T-cell (primary cell): ENCODE data around the gene PRPF40B. TPM values are rescaled to one million over a fixed set of nuclear protein-coding genes. Genes with fewer than 3 reads are reported as not detected.

Experiments
- ATAC-seq, 4 experiments: fragments of 200-7000 bp in 3 of 4; fragments of 150-1000 bp in 1 of 4; cut with Tn5 transposase; replicated peaks in 1 of 4; 1 replicate in 3 of 4; 2 replicates in 1 of 4; pipeline ENCODE4 v1.10.0; 2021; ENCODE audit warnings: moderate library complexity in 3 of 4, mild to moderate bottlenecking in 2 of 4, moderate number of reproducible peaks in 1 of 4
- CTCF ChIA-PET, 2 donors: fragments of 300-600 bp; sonication (Branson Sonifier 250); formaldehyde crosslinking; loops; one replicate each; lab custom pipeline; 2022; ENCODE audit warnings: antibody characterized with exemption in 2 of 2; lab: Charles Lee
- POLR2A ChIA-PET, 2 donors: fragments of 300-600 bp; sonication (Branson Sonifier 250); formaldehyde crosslinking; loops; one replicate each; lab custom pipeline; 2022; ENCODE audit warnings: antibody characterized with exemption in 2 of 2; lab: Charles Lee
- DNase-seq, 35 experiments: peaks; one replicate each; pipeline versions ENCODE4 v3.0.0 to v3.0.0-alpha.2; 2013 to 2023
- H3K27ac ChIP-seq: one replicate; pipeline ENCODE4 v1.5.1; 2013; ENCODE audit warnings: low read length
- H3K27me3 ChIP-seq, 2 experiments: replicated peaks in 1 of 2; 1 replicate in 1 of 2; 2 replicates in 1 of 2; pipeline versions ENCODE4 v1.6.1 to v1.7.0; 2013; ENCODE audit warnings: low read length in 1 of 2, mixed read lengths in 1 of 2; ENCODE audit not compliant: control insufficient read depth in 2 of 2, insufficient read depth in 2 of 2; ENCODE audit errors: extremely low read depth in 1 of 2
- H3K36me3 ChIP-seq, 2 donors: 1 replicate in 1 of 2; 2 replicates in 1 of 2; pipeline versions ENCODE4 v1.6.1 to v1.7.0; 2013; ENCODE audit warnings: low read length in 1 of 2; ENCODE audit not compliant: control insufficient read depth in 2 of 2, insufficient read depth in 1 of 2; ENCODE audit errors: extremely low read depth in 1 of 2
- H3K4me1 ChIP-seq, 2 experiments: 1 replicate in 1 of 2; 2 replicates in 1 of 2; pipeline versions ENCODE4 v1.6.1 to v1.7.0; 2013; ENCODE audit warnings: low read length in 2 of 2, mixed read lengths in 1 of 2; ENCODE audit not compliant: insufficient read depth in 2 of 2, control insufficient read depth in 1 of 2; ENCODE audit errors: extremely low read depth in 1 of 2
- H3K4me3 ChIP-seq, 2 donors: 1 replicate in 1 of 2; 2 replicates in 1 of 2; pipeline versions ENCODE4 v1.5.1 to v1.7.0; 2013; ENCODE audit warnings: mild to moderate bottlenecking in 2 of 2, low read length in 1 of 2, moderate library complexity in 1 of 2; ENCODE audit not compliant: control insufficient read depth in 1 of 2; ENCODE audit errors: extremely low read depth in 1 of 2
- H3K9me3 ChIP-seq: 2 replicates; pipeline ENCODE4 v1.7.0; 2013
- H3K27ac Mint-ChIP-seq, 2 donors: one replicate each; pipeline ENCODE4 v1.8.0; 2020 to 2021; ENCODE audit warnings: mild to moderate bottlenecking in 2 of 2, mixed read lengths in 2 of 2
- H3K27me3 Mint-ChIP-seq, 2 donors: one replicate each; pipeline ENCODE4 v1.8.0; 2021 to 2022; ENCODE audit warnings: mixed read lengths in 2 of 2
- H3K36me3 Mint-ChIP-seq: one replicate; pipeline ENCODE4 v1.8.0; 2021; ENCODE audit warnings: mixed read lengths
- H3K4me1 Mint-ChIP-seq, 3 donors: one replicate each; pipeline ENCODE4 v1.8.0; 2020 to 2022; ENCODE audit warnings: mixed read lengths in 3 of 3, mild to moderate bottlenecking in 1 of 3
- H3K4me3 Mint-ChIP-seq, 3 donors: one replicate each; pipeline ENCODE4 v1.8.0; 2020 to 2022; ENCODE audit warnings: mild to moderate bottlenecking in 3 of 3, mixed read lengths in 3 of 3, moderate library complexity in 3 of 3
- H3K9me3 Mint-ChIP-seq, 3 donors: one replicate each; pipeline ENCODE4 v1.8.0; 2020 to 2022; ENCODE audit warnings: mixed read lengths in 3 of 3
- WGBS: methylation state at CpG from one replicate; pipeline ENCODE4 v1.1.5; 2013; ENCODE audit warnings: missing lambda C conversion rate; ENCODE audit not compliant: insufficient coverage; 5-methylcytosine and 5-hydroxymethylcytosine counted together
- total RNA-seq, 35 experiments: library from RNA in 6 of 35; stranded (reverse) in 6 of 35; fragments of 120-200 nt in 1 of 35; gene quantifications; one replicate each; pipeline versions ENCODE4 v1.2.1 to v1.2.4 and lab custom pipeline; 2013 to 2026

PRPF40B gene
- total RNA-seq, 5 donors from 2014 or later (not counting 1 experiment from before 2014, with no cell fraction given): 7.4 to 18.0 (median 16.5) TPM

DNA sequence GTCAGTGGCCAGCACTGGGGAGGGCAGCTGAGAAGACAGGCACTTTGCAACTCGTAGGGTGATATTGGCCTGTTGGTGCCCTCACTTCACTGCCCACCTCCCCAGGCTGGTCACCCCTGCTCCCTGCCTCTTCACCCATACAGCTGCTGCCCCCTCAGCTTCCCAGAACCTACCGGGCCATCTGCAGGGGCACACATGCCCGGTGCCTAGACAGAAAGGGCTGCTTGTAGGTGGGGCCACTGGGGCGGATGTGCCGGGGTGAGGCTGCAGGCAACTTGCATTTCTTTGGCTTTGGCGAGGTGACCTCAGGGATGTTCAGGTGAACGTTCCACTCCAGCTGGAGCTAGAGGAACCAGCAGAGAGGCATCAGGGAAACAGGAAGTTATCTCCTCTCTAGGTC, 35.1 kb upstream of the PRPF40B start:
- Histone ChIP-seq H3K36me3 (peaks cover 6 to 11% of the 10 kb centered on the region in 2 donors), H3K27me3 (no peaks in the 10 kb centered on the region), H3K4me1 (no peaks in the 10 kb centered on the region), H3K4me3 (no peak overlapping the region), H3K27ac (no peak overlapping the region), H3K9me3 (peaks cover 5% of the 10 kb centered on the region)
- DNase-seq (no peak), ATAC-seq (no peak)
- H3K27me3 Mint-ChIP-seq: no peaks in the 10 kb centered on the region
- 93% methylated on average over 6 of the region's 7 CpGs for WGBS
- CTCF ChIA-PET: interaction anchor here in 1 of 2 donors (0.7 kb wide), 1 partner anchor 230 kb away, joined by 4 read pairs; no protein-coding TSS in a partner anchor
- H3K36me3 Mint-ChIP-seq: peaks cover 34% of the 10 kb centered on the region
- no peaks in the 10 kb centered on the region for H3K4me1 Mint-ChIP-seq
- H3K4me3 Mint-ChIP-seq: no peak overlapping the region
- no peak overlapping the region for H3K27ac Mint-ChIP-seq
- H3K9me3 Mint-ChIP-seq: peaks cover 0 to 7% (median 0%) of the 10 kb centered on the region in 3 donors
- POLR2A ChIA-PET: no interaction called here

GRCh38 chr12:49588721-49589516, 34.4 kb upstream of the PRPF40B start:
- H3K4me1 ChIP-seq: no peaks in the 10 kb centered on the region
- Mint-ChIP-seq H3K27ac (no peak overlapping the region), H3K27me3 (no peaks in the 10 kb centered on the region), H3K4me3 (no peak overlapping the region), H3K4me1 (no peaks in the 10 kb centered on the region), H3K9me3 (peaks cover 0 to 7% (median 0%) of the 10 kb centered on the region in 3 donors), H3K36me3 (peaks cover 29% of the 10 kb centered on the region)
- H3K27ac ChIP-seq: no peak overlapping the region
- no peak for ATAC-seq
- CTCF ChIA-PET: interaction anchor here in 1 of 2 donors (0.5 to 0.7 kb wide), 3 partner anchors 9 to 793 kb away, joined by 3 to 9 read pairs (median 5); no protein-coding TSS in a partner anchor
- no peak for DNase-seq
- H3K27me3 ChIP-seq: no peaks in the 10 kb centered on the region
- peaks cover 2 to 9% of the 10 kb centered on the region in 2 donors for H3K36me3 ChIP-seq
- H3K9me3 ChIP-seq: peaks cover 5% of the 10 kb centered on the region
- no peak overlapping the region for H3K4me3 ChIP-seq
- POLR2A ChIA-PET: interaction anchor here in 1 of 2 donors (0.7 kb wide), 1 partner anchor 218 kb away, joined by 16 read pairs; no protein-coding TSS in a partner anchor
- 95% methylated on average over 2 of the region's 4 CpGs for WGBS

DNA sequence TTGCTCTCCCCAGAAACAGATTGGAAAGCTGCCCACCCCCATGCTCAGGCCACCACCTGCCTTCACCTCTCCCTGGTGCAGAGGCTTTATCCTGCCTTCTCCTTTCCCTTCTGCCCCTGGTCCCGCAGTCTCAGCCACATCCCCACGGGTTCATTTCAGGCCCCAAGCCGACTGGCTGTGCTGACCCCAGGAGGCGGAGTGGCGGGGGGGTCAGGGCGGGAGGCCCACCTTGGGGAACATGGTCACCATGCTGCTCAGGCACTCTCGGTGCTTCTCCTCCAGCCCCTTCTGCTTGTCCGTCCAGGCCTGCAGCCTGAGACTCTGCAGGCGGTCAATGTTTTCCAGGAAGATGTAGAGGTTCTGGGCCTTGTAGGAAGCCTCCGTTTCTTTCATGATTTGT, 24.8 kb upstream of the PRPF40B start:
- no peaks in the 10 kb centered on the region for H3K9me3 Mint-ChIP-seq
- Histone ChIP-seq H3K4me3 (no peak overlapping the region), H3K4me1 (no peaks in the 10 kb centered on the region), H3K36me3 (no peaks in the 10 kb centered on the region), H3K27me3 (no peaks in the 10 kb centered on the region), H3K27ac (no peak overlapping the region), H3K9me3 (no peaks in the 10 kb centered on the region)
- no peak for ATAC-seq
- DNase-seq: no peak
- H3K4me1 Mint-ChIP-seq: peaks cover 0 to 2% (median 0%) of the 10 kb centered on the region in 3 donors
- no peaks in the 10 kb centered on the region for H3K27me3 Mint-ChIP-seq
- H3K27ac Mint-ChIP-seq: no peak overlapping the region
- ChIA-PET CTCF (no interaction called here), POLR2A (interaction anchor here in 1 of 2 donors (0.7 kb wide), 1 partner anchor 9 kb away, joined by 3 read pairs; no protein-coding TSS in a partner anchor)
- 85% methylated on average over 8 of the region's 10 CpGs for WGBS
- no peaks in the 10 kb centered on the region for H3K36me3 Mint-ChIP-seq
- no peak overlapping the region for H3K4me3 Mint-ChIP-seq

GRCh38 chr12:49599961-49600360, 23.4 kb upstream of the PRPF40B start:
- Mint-ChIP-seq H3K36me3 (no peaks in the 10 kb centered on the region), H3K27me3 (no peaks in the 10 kb centered on the region), H3K4me3 (no peak overlapping the region), H3K27ac (no peak overlapping the region), H3K9me3 (no peaks in the 10 kb centered on the region), H3K4me1 (peaks cover under 1 to 2% (median 1%) of the 10 kb centered on the region in 3 donors)
- Histone ChIP-seq H3K9me3 (no peaks in the 10 kb centered on the region), H3K4me1 (no peaks in the 10 kb centered on the region), H3K27me3 (no peaks in the 10 kb centered on the region), H3K4me3 (no peak overlapping the region), H3K27ac (no peak overlapping the region), H3K36me3 (no peaks in the 10 kb centered on the region)
- ATAC-seq (no peak), DNase-seq (no peak)
- ChIA-PET POLR2A (no interaction called here), CTCF (no interaction called here)
- 97% methylated on average over 6 of the region's 8 CpGs for WGBS

DNA sequence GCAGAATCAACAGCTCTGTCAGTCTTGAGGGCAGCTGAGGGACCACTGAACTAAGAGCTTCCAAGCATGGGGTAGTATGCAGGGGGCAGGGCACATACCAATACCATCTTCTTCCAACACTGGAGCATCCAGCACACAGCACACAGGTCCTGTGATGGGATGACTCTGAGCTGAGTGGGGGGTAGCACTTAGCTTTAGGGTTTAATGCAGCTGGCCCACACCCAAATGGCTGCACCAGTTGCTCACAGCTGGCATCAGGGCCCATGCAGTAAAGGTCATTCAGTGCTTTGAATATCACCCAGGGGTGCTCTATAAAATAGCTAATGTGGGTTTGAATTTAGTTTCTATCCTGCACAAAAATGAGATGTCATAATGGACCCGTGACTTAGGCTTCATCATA, 19.6 kb upstream of the PRPF40B start:
- Histone ChIP-seq H3K36me3 (no peaks in the 10 kb centered on the region), H3K9me3 (no peaks in the 10 kb centered on the region), H3K4me3 (no peak overlapping the region), H3K27me3 (no peaks in the 10 kb centered on the region), H3K27ac (no peak overlapping the region), H3K4me1 (no peaks in the 10 kb centered on the region)
- Mint-ChIP-seq H3K4me3 (no peak overlapping the region), H3K27ac (no peak overlapping the region), H3K27me3 (no peaks in the 10 kb centered on the region), H3K4me1 (peaks cover 0 to 6% (median 2%) of the 10 kb centered on the region in 3 donors), H3K36me3 (no peaks in the 10 kb centered on the region), H3K9me3 (no peaks in the 10 kb centered on the region)
- POLR2A ChIA-PET: no interaction called here
- DNase-seq (no peak), ATAC-seq (no peak)
- CTCF ChIA-PET: interaction anchor here in 1 of 2 donors (0.6 kb wide), 1 partner anchor 195 kb away, joined by 5 read pairs; no protein-coding TSS in a partner anchor
- WGBS: no CpG with 5 or more reads among the region's 1 CpG

DNA sequence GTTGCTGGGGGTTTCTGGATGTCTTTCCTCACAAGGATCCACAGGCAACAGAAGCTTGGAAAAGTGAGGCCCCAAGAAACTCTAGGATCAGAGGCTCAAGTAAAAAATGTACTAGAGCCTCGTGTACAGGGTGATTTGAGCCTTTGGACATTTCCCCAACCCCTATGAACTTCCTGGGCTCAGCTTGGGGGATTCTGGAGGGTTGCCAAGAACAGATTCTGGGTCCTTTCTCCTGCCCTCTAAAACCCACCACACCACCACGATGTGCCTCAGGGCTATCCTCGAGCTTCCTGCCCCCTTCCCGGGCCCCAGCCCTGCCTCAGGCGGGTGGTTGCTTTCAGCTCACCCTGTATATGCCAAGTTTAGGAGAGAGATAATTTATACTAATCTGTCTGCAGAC, 18.5 kb upstream of the PRPF40B start:
- ChIA-PET CTCF (interaction anchor here in 1 of 2 donors (0.6 kb wide), 2 partner anchors 108 to 538 kb away, joined by 3 to 4 read pairs; no protein-coding TSS in a partner anchor), POLR2A (interaction anchor here in 1 of 2 donors (0.6 kb wide), 1 partner anchor 754 kb away, joined by 6 read pairs; no protein-coding TSS in a partner anchor)
- H3K27ac ChIP-seq: no peak overlapping the region
- H3K36me3 Mint-ChIP-seq: no peaks in the 10 kb centered on the region
- H3K36me3 ChIP-seq: no peaks in the 10 kb centered on the region
- H3K4me3 ChIP-seq: no peak overlapping the region
- ATAC-seq: no peak
- peaks cover 0 to 8% of the 10 kb centered on the region in 2 experiments for H3K27me3 ChIP-seq
- WGBS: no CpG with 5 or more reads among the region's 5 CpGs
- no peak overlapping the region for H3K4me3 Mint-ChIP-seq
- H3K4me1 ChIP-seq: no peaks in the 10 kb centered on the region
- no peaks in the 10 kb centered on the region for H3K9me3 ChIP-seq
- no peaks in the 10 kb centered on the region for H3K9me3 Mint-ChIP-seq
- peaks cover 0 to 6% (median 2%) of the 10 kb centered on the region in 3 donors for H3K4me1 Mint-ChIP-seq
- no peak overlapping the region for H3K27ac Mint-ChIP-seq
- DNase-seq: no peak
- peaks cover 0 to under 1% of the 10 kb centered on the region in 2 donors for H3K27me3 Mint-ChIP-seq
